Muscle layer of colon (tissue), 2 donors: Measurements from ENCODE around the gene MAPKAPK5.
A peak's percentile ranks its signal among the peaks of the same experiment; 100 is the strongest.
"Not testable (repeated sequence)": the region's sequence is repeated elsewhere in the genome, so short reads cannot be mapped to it uniquely, and the experiment has no call there.

ENCODE experiments used
- H3K27ac ChIP-seq: one replicate; pipeline ENCODE4 v1.7.0; 2013; ENCODE audit warnings: low read depth, mild to moderate bottlenecking, low read length, moderate library complexity
- H3K27me3 ChIP-seq, 2 donors: one replicate each; pipeline ENCODE4 v1.7.0; 2013; ENCODE audit warnings: low read length in 2 of 2, mild to moderate bottlenecking in 2 of 2; ENCODE audit not compliant: insufficient read depth in 2 of 2, control insufficient read depth in 1 of 2
- H3K36me3 ChIP-seq: one replicate; pipeline ENCODE4 v1.7.0; 2013; ENCODE audit warnings: mild to moderate bottlenecking, low read length; ENCODE audit not compliant: insufficient read depth
- H3K4me1 ChIP-seq: one replicate; pipeline ENCODE4 v1.7.0; 2013; ENCODE audit warnings: mild to moderate bottlenecking, low read length; ENCODE audit not compliant: insufficient read depth
- H3K4me3 ChIP-seq, 2 donors: one replicate each; pipeline ENCODE4 v1.7.0; 2013; ENCODE audit warnings: low read length in 2 of 2, low read depth in 1 of 2, mild to moderate bottlenecking in 1 of 2, moderate library complexity in 1 of 2
- H3K9ac ChIP-seq: one replicate; pipeline ENCODE4 v1.7.0; 2013; ENCODE audit warnings: low read length
- H3K9me3 ChIP-seq: one replicate; pipeline ENCODE4 v1.7.0; 2013; ENCODE audit warnings: mild to moderate bottlenecking, low read length
- donor health status: abdominal sarcoma.
- donor health status: Adenocarcinoma of cecum.

MAPKAPK5 gene

GRCh38 chr12:111841750-111842555, at the start of gene MAPKAPK5:
Gene MAPKAPK5, plus strand, starts transcription at chr12:111842228. Its CDS starts 506 bp downstream, at chr12:111842734.
- H3K27ac ChIP-seq: peak within 1 kb of the TSS; percentile 83

GRCh38 chr12:111792856-111793235, 49.2 kb upstream of the MAPKAPK5 start:
- peaks cover 70% of the 10 kb centered on the region for H3K36me3 ChIP-seq
- peaks cover 10% of the 10 kb centered on the region for H3K4me1 ChIP-seq
- H3K4me3 ChIP-seq: no peak overlapping the region
- no peaks in the 10 kb centered on the region for H3K27me3 ChIP-seq
- no peak overlapping the region for H3K9ac ChIP-seq
- no peak overlapping the region for H3K27ac ChIP-seq
- H3K9me3 ChIP-seq: no peaks in the 10 kb centered on the region

More at GRCh38 chr12:111841750-111842555, at the start of gene MAPKAPK5:
- peaks cover 29% of the 10 kb centered on the region for H3K4me1 ChIP-seq
- no peaks in the 10 kb centered on the region for H3K27me3 ChIP-seq
- no peaks in the 10 kb centered on the region for H3K9me3 ChIP-seq
- H3K36me3 ChIP-seq: peaks cover 8% of the 10 kb centered on the region
- H3K9ac ChIP-seq: peak within 1 kb of the TSS; percentile 98
- H3K4me3 ChIP-seq: peak within 1 kb of the TSS; percentile 78 to 98

GRCh38 chr12:111798182-111798581, 43.8 kb upstream of the MAPKAPK5 start:
- H3K4me1 ChIP-seq: peaks cover 6% of the 10 kb centered on the region
- H3K9me3 ChIP-seq: no peaks in the 10 kb centered on the region
- H3K27ac ChIP-seq: no peak overlapping the region
- peaks cover 65% of the 10 kb centered on the region for H3K36me3 ChIP-seq
- no peak overlapping the region for H3K9ac ChIP-seq
- H3K27me3 ChIP-seq: no peaks in the 10 kb centered on the region
- no peak overlapping the region for H3K4me3 ChIP-seq

GRCh38 chr12:111799758-111800157, 42.3 kb upstream of the MAPKAPK5 start:
- peaks cover 67% of the 10 kb centered on the region for H3K36me3 ChIP-seq
- H3K4me1 ChIP-seq: peaks cover 6% of the 10 kb centered on the region
- H3K9ac ChIP-seq: no peak overlapping the region
- no peak overlapping the region for H3K4me3 ChIP-seq
- no peaks in the 10 kb centered on the region for H3K27me3 ChIP-seq
- no peaks in the 10 kb centered on the region for H3K9me3 ChIP-seq
- no peak overlapping the region for H3K27ac ChIP-seq

GRCh38 chr12:111803038-111803626, 38.9 kb upstream of the MAPKAPK5 start:
- Histone ChIP-seq H3K27me3 (no peaks in the 10 kb centered on the region), H3K4me3 (no peak overlapping the region), H3K27ac (no peak overlapping the region), H3K9me3 (no peaks in the 10 kb centered on the region), H3K4me1 (no peaks in the 10 kb centered on the region), H3K9ac (no peak overlapping the region), H3K36me3 (peaks cover 63% of the 10 kb centered on the region)

GRCh38 chr12:111803851-111804250, 38.2 kb upstream of the MAPKAPK5 start:
- peaks cover 66% of the 10 kb centered on the region for H3K36me3 ChIP-seq
- H3K9me3 ChIP-seq: no peaks in the 10 kb centered on the region
- no peak overlapping the region for H3K4me3 ChIP-seq
- H3K27ac ChIP-seq: no peak overlapping the region
- no peaks in the 10 kb centered on the region for H3K27me3 ChIP-seq
- no peaks in the 10 kb centered on the region for H3K4me1 ChIP-seq
- H3K9ac ChIP-seq: no peak overlapping the region

GRCh38 chr12:111806304-111806703, 35.7 kb upstream of the MAPKAPK5 start:
- Histone ChIP-seq H3K9me3 (no peaks in the 10 kb centered on the region), H3K9ac (no peak overlapping the region), H3K27me3 (no peaks in the 10 kb centered on the region), H3K36me3 (peaks cover 67% of the 10 kb centered on the region), H3K4me1 (no peaks in the 10 kb centered on the region), H3K4me3 (no peak overlapping the region), H3K27ac (no peak overlapping the region)

GRCh38 chr12:111807232-111807631, 34.8 kb upstream of the MAPKAPK5 start:
- Histone ChIP-seq H3K9ac (no peak overlapping the region), H3K4me3 (no peak overlapping the region), H3K4me1 (no peaks in the 10 kb centered on the region), H3K9me3 (no peaks in the 10 kb centered on the region), H3K27me3 (no peaks in the 10 kb centered on the region), H3K36me3 (peaks cover 60% of the 10 kb centered on the region), H3K27ac (no peak overlapping the region)

- peaks cover 32% of the 10 kb centered on the region for H3K36me3 ChIP-seq
- H3K27ac ChIP-seq: peak overlapping the region; percentile 30
- peaks cover 6% of the 10 kb centered on the region for H3K4me1 ChIP-seq
- H3K9me3 ChIP-seq: no peaks in the 10 kb centered on the region
- H3K9ac ChIP-seq: no peak overlapping the region
- no peaks in the 10 kb centered on the region for H3K27me3 ChIP-seq
- H3K4me3 ChIP-seq: no peak overlapping the region
Observed at GRCh38 chr12:111812881-111813741, 28.9 kb upstream of the MAPKAPK5 start.

GRCh38 chr12:111816065-111816615, 25.9 kb upstream of the MAPKAPK5 start:
- Histone ChIP-seq H3K9ac (no peak overlapping the region), H3K4me1 (peaks cover 6% of the 10 kb centered on the region), H3K27ac (no peak overlapping the region), H3K4me3 (no peak overlapping the region), H3K27me3 (no peaks in the 10 kb centered on the region), H3K9me3 (no peaks in the 10 kb centered on the region), H3K36me3 (peaks cover 6% of the 10 kb centered on the region)

GRCh38 chr12:111816898-111817297, 25.1 kb upstream of the MAPKAPK5 start:
- H3K27ac ChIP-seq, H3K27me3 ChIP-seq, H3K4me3 ChIP-seq, H3K36me3 ChIP-seq, H3K4me1 ChIP-seq, H3K9me3 ChIP-seq, H3K9ac ChIP-seq: not testable (repeated sequence)
